Measurements from ENCODE around the gene CLDN16. TPM values are rescaled to one million over a fixed set of nuclear protein-coding genes. Genes with fewer than 3 reads are reported as not detected.

Gene CLDN16
- total RNA-seq, 1 donor from 2014 or later = 0.10 TPM

- no peaks in the 10 kb centered on the region for H3K36me3 Mint-ChIP-seq
- H3K27me3 Mint-ChIP-seq = no peaks in the 10 kb centered on the region
- no peaks in the 10 kb centered on the region for H3K9me3 Mint-ChIP-seq
- no peak for TF ChIP-seq CTCF (conservative IDR thresholded peaks at IDR 0.05)
- DNase-seq (ENCODE audit: extremely low spot score, unreplicated experiment) = no peak
- H3K4me3 Mint-ChIP-seq = peak overlapping the region; percentile 48
- peak overlapping the region; percentile 92 for H3K27ac Mint-ChIP-seq
- H3K4me1 Mint-ChIP-seq (ENCODE audit: unreplicated experiment) = peaks cover 4% of the 10 kb centered on the region
These were observed 18.2 kb upstream of the CLDN16 start for GRCh38 chr3:190369668-190370295.

- Mint-ChIP-seq H3K36me3 (no peaks in the 10 kb centered on the region), H3K4me1 (ENCODE audit: unreplicated experiment) (peaks cover 4% of the 10 kb centered on the region), H3K27ac (peak overlapping the region; percentile 92), H3K4me3 (no peak overlapping the region), H3K9me3 (no peaks in the 10 kb centered on the region), H3K27me3 (no peaks in the 10 kb centered on the region)
- no peak for TF ChIP-seq CTCF (conservative IDR thresholded peaks at IDR 0.05)
- DNase-seq (ENCODE audit: extremely low spot score, unreplicated experiment) = no peak
These were observed 17.6 kb upstream of the CLDN16 start for GRCh38 chr3:190370369-190370768.

DNA sequence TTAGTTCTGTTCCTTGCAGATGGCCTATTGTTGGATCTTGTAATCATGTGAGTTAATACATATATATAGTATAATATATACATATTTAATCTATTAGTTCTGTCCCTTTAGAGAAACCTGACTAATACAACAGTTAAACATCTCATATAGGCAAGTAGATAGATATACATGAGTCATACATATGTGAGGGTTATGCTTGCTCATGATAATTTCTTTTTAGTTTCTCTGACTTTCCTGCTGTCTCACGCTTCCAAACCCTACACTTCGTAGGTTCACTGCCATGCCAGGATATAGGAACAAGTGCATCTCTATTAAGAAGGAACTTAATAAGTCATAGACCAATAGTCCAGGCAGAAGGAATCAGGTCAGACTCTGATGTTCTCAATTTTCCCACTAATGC is 16.8 kb upstream of the CLDN16 start:
- H3K4me3 Mint-ChIP-seq = no peak overlapping the region
- no peaks in the 10 kb centered on the region for H3K27me3 Mint-ChIP-seq
- no peak overlapping the region for H3K27ac Mint-ChIP-seq
- no peak for DNase-seq (ENCODE audit: extremely low spot score, unreplicated experiment)
- no peaks in the 10 kb centered on the region for H3K36me3 Mint-ChIP-seq
- H3K9me3 Mint-ChIP-seq = no peaks in the 10 kb centered on the region
- peaks cover 4% of the 10 kb centered on the region for H3K4me1 Mint-ChIP-seq (ENCODE audit: unreplicated experiment)
- no peak for TF ChIP-seq CTCF (conservative IDR thresholded peaks at IDR 0.05)

GRCh38 chr3:190375246-190375645 is 12.7 kb upstream of the CLDN16 start:
- H3K4me3 Mint-ChIP-seq = no peak overlapping the region
- H3K36me3 Mint-ChIP-seq = no peaks in the 10 kb centered on the region
- peaks cover 4% of the 10 kb centered on the region for H3K4me1 Mint-ChIP-seq (ENCODE audit: unreplicated experiment)
- no peaks in the 10 kb centered on the region for H3K9me3 Mint-ChIP-seq
- no peak for TF ChIP-seq CTCF (conservative IDR thresholded peaks at IDR 0.05)
- H3K27me3 Mint-ChIP-seq = no peaks in the 10 kb centered on the region
- DNase-seq (ENCODE audit: extremely low spot score, unreplicated experiment) = no peak
- H3K27ac Mint-ChIP-seq = no peak overlapping the region

GRCh38 chr3:190375671-190376070 is 12.3 kb upstream of the CLDN16 start:
- Mint-ChIP-seq H3K36me3 (no peaks in the 10 kb centered on the region), H3K27ac (no peak overlapping the region), H3K4me1 (ENCODE audit: unreplicated experiment) (peaks cover 4% of the 10 kb centered on the region), H3K9me3 (no peaks in the 10 kb centered on the region), H3K4me3 (no peak overlapping the region), H3K27me3 (no peaks in the 10 kb centered on the region)
- TF ChIP-seq CTCF (conservative IDR thresholded peaks at IDR 0.05) = no peak
- no peak for DNase-seq (ENCODE audit: extremely low spot score, unreplicated experiment)
